ENCODE measurements around the gene ARF1. TPM values are rescaled to one million over a fixed set of nuclear protein-coding genes. Genes with fewer than 3 reads are reported as not detected.

ARF1 gene
- total and polyA plus RNA-seq, 2 experiments from 2014 or later = 250 to 609 TPM

DNA sequence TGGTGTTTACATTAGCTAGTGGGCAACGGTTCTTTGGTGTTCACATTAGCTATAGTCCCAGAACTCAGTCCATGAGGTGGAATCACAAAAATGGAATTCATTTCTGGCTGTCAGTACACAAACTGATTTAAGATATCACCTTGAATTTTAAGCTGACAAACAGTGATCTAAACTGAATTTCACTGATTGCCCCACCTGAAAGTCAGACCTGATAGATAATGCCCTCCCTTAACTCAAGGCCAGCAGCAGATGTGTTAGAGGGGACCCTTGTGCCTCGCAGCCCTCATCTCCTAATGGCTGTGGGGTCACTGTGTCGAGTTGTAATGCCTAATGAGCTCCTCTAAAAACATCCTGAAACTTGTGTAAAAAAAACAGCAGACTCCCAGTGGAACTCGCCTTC lies 8.6 kb downstream of the ARF1 start:
- Histone ChIP-seq H3K27ac (no peak overlapping the region), H3K9me2 (replicated peaks; ENCODE audit: insufficient read depth) (no peaks in the 10 kb centered on the region), H3K4me2 (peak overlapping the region; percentile 54), H4K20me1 (ENCODE audit: insufficient read depth, poor library complexity, severe bottlenecking) (peaks cover 100% of the 10 kb centered on the region), H3K9me3 (ENCODE audit: low read depth) (peaks cover 8% of the 10 kb centered on the region), H2AFZ (no peak overlapping the region), H3K79me2 (peaks cover 100% of the 10 kb centered on the region), H3K4me1 (ENCODE audit: insufficient read depth) (peaks cover 48% of the 10 kb centered on the region), H3K27me3 (no peaks in the 10 kb centered on the region), H3K36me3 (replicated peaks; ENCODE audit: insufficient read depth, low read depth) (no peaks in the 10 kb centered on the region), H3K4me3 (no peak overlapping the region)
- no peak for TF ChIP-seq EZH2phosphoT487 (IDR thresholded peaks at IDR 0.05; ENCODE audit: low read depth, severe bottlenecking, unreplicated experiment)
- TF ChIP-seq, protein P1, sequence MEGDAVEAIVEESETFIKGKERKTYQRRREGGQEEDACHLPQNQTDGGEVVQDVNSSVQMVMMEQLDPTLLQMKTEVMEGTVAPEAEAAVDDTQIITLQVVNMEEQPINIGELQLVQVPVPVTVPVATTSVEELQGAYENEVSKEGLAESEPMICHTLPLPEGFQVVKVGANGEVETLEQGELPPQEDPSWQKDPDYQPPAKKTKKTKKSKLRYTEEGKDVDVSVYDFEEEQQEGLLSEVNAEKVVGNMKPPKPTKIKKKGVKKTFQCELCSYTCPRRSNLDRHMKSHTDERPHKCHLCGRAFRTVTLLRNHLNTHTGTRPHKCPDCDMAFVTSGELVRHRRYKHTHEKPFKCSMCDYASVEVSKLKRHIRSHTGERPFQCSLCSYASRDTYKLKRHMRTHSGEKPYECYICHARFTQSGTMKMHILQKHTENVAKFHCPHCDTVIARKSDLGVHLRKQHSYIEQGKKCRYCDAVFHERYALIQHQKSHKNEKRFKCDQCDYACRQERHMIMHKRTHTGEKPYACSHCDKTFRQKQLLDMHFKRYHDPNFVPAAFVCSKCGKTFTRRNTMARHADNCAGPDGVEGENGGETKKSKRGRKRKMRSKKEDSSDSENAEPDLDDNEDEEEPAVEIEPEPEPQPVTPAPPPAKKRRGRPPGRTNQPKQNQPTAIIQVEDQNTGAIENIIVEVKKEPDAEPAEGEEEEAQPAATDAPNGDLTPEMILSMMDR (IDR thresholded peaks at IDR 0.05; ENCODE audit: poor library complexity) = no peak
- TF ChIP-seq EZH2 (IDR thresholded peaks at IDR 0.05; ENCODE audit: borderline replicate concordance) = no peak
- DNase-seq (ENCODE audit: low spot score) = no peak
- 76% methylated on average over 4 of the region's 4 CpGs for WGBS (ENCODE audit: low lambda C conversion rate, missing lambda C conversion rate)

GRCh38 chr1:228092342-228093049 lies 10.0 kb downstream of the ARF1 start:
- Histone ChIP-seq H3K79me2 (peaks cover 100% of the 10 kb centered on the region), H4K20me1 (ENCODE audit: insufficient read depth, poor library complexity, severe bottlenecking) (peaks cover 100% of the 10 kb centered on the region), H3K27ac (no peak overlapping the region), H3K27me3 (no peaks in the 10 kb centered on the region), H3K36me3 (replicated peaks; ENCODE audit: insufficient read depth, low read depth) (no peaks in the 10 kb centered on the region), H3K4me2 (no peak overlapping the region), H3K9me3 (ENCODE audit: low read depth) (peaks cover 8% of the 10 kb centered on the region), H3K4me3 (no peak overlapping the region), H3K4me1 (ENCODE audit: insufficient read depth) (peaks cover 37% of the 10 kb centered on the region), H3K9me2 (replicated peaks; ENCODE audit: insufficient read depth) (no peaks in the 10 kb centered on the region), H2AFZ (no peak overlapping the region)
- WGBS (ENCODE audit: low lambda C conversion rate, missing lambda C conversion rate) = 94% methylated on average over 11 of the region's 11 CpGs
- no peak for TF ChIP-seq EZH2phosphoT487 (IDR thresholded peaks at IDR 0.05; ENCODE audit: low read depth, severe bottlenecking, unreplicated experiment)
- TF ChIP-seq EZH2 (IDR thresholded peaks at IDR 0.05; ENCODE audit: borderline replicate concordance) = no peak
- TF ChIP-seq, protein P1 (IDR thresholded peaks at IDR 0.05; ENCODE audit: poor library complexity) = no peak
- DNase-seq (ENCODE audit: low spot score) = no peak

- no peak overlapping the region for H3K4me3 ChIP-seq
- H3K27me3 ChIP-seq = no peaks in the 10 kb centered on the region
- no peak overlapping the region for H3K27ac ChIP-seq
- H3K4me1 ChIP-seq (ENCODE audit: insufficient read depth) = peaks cover 29% of the 10 kb centered on the region
- TF ChIP-seq EZH2phosphoT487 (IDR thresholded peaks at IDR 0.05; ENCODE audit: low read depth, severe bottlenecking, unreplicated experiment) = no peak
- TF ChIP-seq, protein P1 (IDR thresholded peaks at IDR 0.05; ENCODE audit: poor library complexity) = no peak
- TF ChIP-seq EZH2 (IDR thresholded peaks at IDR 0.05; ENCODE audit: borderline replicate concordance) = no peak
- H3K79me2 ChIP-seq = peaks cover 100% of the 10 kb centered on the region
- peak; percentile 3 for DNase-seq (ENCODE audit: low spot score)
- H3K9me3 ChIP-seq (ENCODE audit: low read depth) = peaks cover 8% of the 10 kb centered on the region
- no peak overlapping the region for H3K4me2 ChIP-seq
- 97% methylated on average over 20 of the region's 20 CpGs for WGBS (ENCODE audit: low lambda C conversion rate, missing lambda C conversion rate)
- no peaks in the 10 kb centered on the region for H3K36me3 ChIP-seq (replicated peaks; ENCODE audit: insufficient read depth, low read depth)
- no peak overlapping the region for H2AFZ ChIP-seq
- no peaks in the 10 kb centered on the region for H3K9me2 ChIP-seq (replicated peaks; ENCODE audit: insufficient read depth)
- H4K20me1 ChIP-seq (ENCODE audit: insufficient read depth, poor library complexity, severe bottlenecking) = peaks cover 100% of the 10 kb centered on the region
Observed at GRCh38 chr1:228093050-228093906, 10.8 kb downstream of the ARF1 start.
